Sigmoid colon (tissue), 4 donors: ENCODE data around the gene CNDP1.

Experiments used
- POLR2AphosphoS5 ChIP-seq, 4 donors: sonication (generic); formaldehyde crosslinking; IDR thresholded peaks; one replicate each; pipeline ENCODE4 v1.6.1; 2017; ENCODE audit warnings: antibody characterized with exemption in 4 of 4
- TF ChIP-seq, protein P1 (sequence below), 4 experiments: fragments of 450-650 bp in 3 of 4; fragments of 200-600 bp in 1 of 4; IDR thresholded peaks; one replicate each; pipeline ENCODE4 v1.5.1; 2016 to 2019; ENCODE audit warnings: antibody characterized with exemption in 4 of 4, mild to moderate bottlenecking in 3 of 4, moderate library complexity in 2 of 4

DNA sequence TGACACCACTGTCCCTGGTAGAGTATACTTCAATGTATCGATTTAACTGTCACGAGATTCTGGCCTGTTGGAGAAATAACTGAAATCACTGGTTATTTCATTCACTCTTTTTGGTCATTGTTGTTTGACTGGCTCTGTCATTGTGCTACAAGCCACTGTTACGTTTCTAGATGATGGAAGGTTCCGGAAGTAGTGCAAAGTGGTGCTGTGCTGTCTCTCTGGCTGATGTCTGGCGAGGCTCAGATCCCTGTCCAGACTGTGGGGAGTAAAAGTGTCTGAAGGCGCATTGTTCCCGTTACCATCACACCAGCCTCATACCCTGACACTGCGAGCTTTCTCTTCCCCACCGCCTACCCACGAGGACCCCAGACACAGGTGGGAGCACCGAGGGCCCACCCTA is 11.7 kb downstream of the CNDP1 start:
- TF ChIP-seq, protein P1, sequence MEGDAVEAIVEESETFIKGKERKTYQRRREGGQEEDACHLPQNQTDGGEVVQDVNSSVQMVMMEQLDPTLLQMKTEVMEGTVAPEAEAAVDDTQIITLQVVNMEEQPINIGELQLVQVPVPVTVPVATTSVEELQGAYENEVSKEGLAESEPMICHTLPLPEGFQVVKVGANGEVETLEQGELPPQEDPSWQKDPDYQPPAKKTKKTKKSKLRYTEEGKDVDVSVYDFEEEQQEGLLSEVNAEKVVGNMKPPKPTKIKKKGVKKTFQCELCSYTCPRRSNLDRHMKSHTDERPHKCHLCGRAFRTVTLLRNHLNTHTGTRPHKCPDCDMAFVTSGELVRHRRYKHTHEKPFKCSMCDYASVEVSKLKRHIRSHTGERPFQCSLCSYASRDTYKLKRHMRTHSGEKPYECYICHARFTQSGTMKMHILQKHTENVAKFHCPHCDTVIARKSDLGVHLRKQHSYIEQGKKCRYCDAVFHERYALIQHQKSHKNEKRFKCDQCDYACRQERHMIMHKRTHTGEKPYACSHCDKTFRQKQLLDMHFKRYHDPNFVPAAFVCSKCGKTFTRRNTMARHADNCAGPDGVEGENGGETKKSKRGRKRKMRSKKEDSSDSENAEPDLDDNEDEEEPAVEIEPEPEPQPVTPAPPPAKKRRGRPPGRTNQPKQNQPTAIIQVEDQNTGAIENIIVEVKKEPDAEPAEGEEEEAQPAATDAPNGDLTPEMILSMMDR (IDR thresholded peaks at IDR 0.05) = no peak
- no peak for TF ChIP-seq POLR2AphosphoS5 (IDR thresholded peaks at IDR 0.05)
